Lower lobe of right lung (tissue), 2 donors: ENCODE data around the gene ENOX2. TPM values are rescaled to one million over a fixed set of nuclear protein-coding genes. Genes with fewer than 3 reads are reported as not detected.

Source experiments
- ATAC-seq, 2 donors: fragments of 200-7000 bp; cut with Tn5 transposase; one replicate each; pipeline ENCODE4 v1.9.1; 2020 to 2022; ENCODE audit warnings: mild to moderate bottlenecking in 2 of 2, moderate library complexity in 2 of 2
- DNase-seq: peaks from one replicate; pipeline ENCODE4 v3.0.0-alpha.2; 2020
- H3K27ac ChIP-seq: fragments of 200-600 bp; one replicate; pipeline ENCODE4 v1.8.0; 2022
- H3K27me3 ChIP-seq: fragments of 200-600 bp; one replicate; pipeline ENCODE4 v1.8.0; 2022; ENCODE audit warnings: low read depth
- H3K36me3 ChIP-seq: fragments of 200-600 bp; one replicate; pipeline ENCODE4 v1.8.0; 2022; ENCODE audit warnings: mild to moderate bottlenecking
- H3K4me1 ChIP-seq: fragments of 200-600 bp; one replicate; pipeline ENCODE4 v1.8.0; 2022
- H3K4me3 ChIP-seq: fragments of 200-600 bp; one replicate; pipeline ENCODE4 v1.8.0; 2022; ENCODE audit warnings: mild to moderate bottlenecking
- H3K9me3 ChIP-seq: fragments of 200-600 bp; one replicate; pipeline ENCODE4 v1.8.0; 2022
- CTCF ChIP-seq: fragments of 200-600 bp; IDR thresholded peaks from one replicate; pipeline ENCODE4 v1.8.0; 2022; ENCODE audit warnings: antibody characterized with exemption, mild to moderate bottlenecking
- intact Hi-C: fragments of 100-400 bp; cut with DNase I; formaldehyde crosslinking; loops from one replicate; pipeline ENCODE4 v1.11.0; 2022
- total RNA-seq: library from RNA; stranded (reverse); fragmentation: NEBNext Ultra II Directional; extraction: Animal tissue kit (Norgen Biotek cat#: 25700); gene quantifications from one replicate; pipeline ENCODE4 v1.2.1, GENCODE V29; 2021
- donor health status: DM: no; HTN: yes; CAD: no; lungs with severe emphysema.

The ENOX2 gene
- total RNA-seq, 1 donor from 2014 or later = 16.8 TPM

- Histone ChIP-seq H3K36me3 (no peaks in the 10 kb centered on the region), H3K4me3 (no peak overlapping the region), H3K27ac (no peak overlapping the region), H3K27me3 (no peaks in the 10 kb centered on the region), H3K9me3 (no peaks in the 10 kb centered on the region), H3K4me1 (no peaks in the 10 kb centered on the region)
- ATAC-seq = no peak
- intact Hi-C loops = no loop called here
- no peak for TF ChIP-seq CTCF
- DNase-seq = no peak
These were observed 198.7 kb downstream of the ENOX2 start for GRCh38 chrX:130704053-130705038.

- ATAC-seq = no peak
- DNase-seq = no peak
- Histone ChIP-seq H3K9me3 (no peaks in the 10 kb centered on the region), H3K27me3 (no peaks in the 10 kb centered on the region), H3K27ac (no peak overlapping the region), H3K4me3 (no peak overlapping the region), H3K36me3 (no peaks in the 10 kb centered on the region), H3K4me1 (no peaks in the 10 kb centered on the region)
- TF ChIP-seq CTCF = no peak
- intact Hi-C loops = no loop called here
These were observed 199.9 kb downstream of the ENOX2 start for GRCh38 chrX:130702867-130703707.

- TF ChIP-seq CTCF = no peak
- H3K9me3 ChIP-seq = no peaks in the 10 kb centered on the region
- DNase-seq (no peak), ATAC-seq (no peak)
- no peaks in the 10 kb centered on the region for H3K27me3 ChIP-seq
- no peak overlapping the region for H3K27ac ChIP-seq
- H3K4me1 ChIP-seq = no peaks in the 10 kb centered on the region
- intact Hi-C loops = no loop called here
- no peaks in the 10 kb centered on the region for H3K36me3 ChIP-seq
- H3K4me3 ChIP-seq = no peak overlapping the region
These were observed 202.4 kb downstream of the ENOX2 start for GRCh38 chrX:130700629-130701028.

GRCh38 chrX:130699618-130700017 lies 203.4 kb downstream of the ENOX2 start:
- no peak for DNase-seq
- Histone ChIP-seq H3K27me3 (no peaks in the 10 kb centered on the region), H3K9me3 (no peaks in the 10 kb centered on the region), H3K36me3 (no peaks in the 10 kb centered on the region), H3K27ac (no peak overlapping the region), H3K4me1 (no peaks in the 10 kb centered on the region), H3K4me3 (no peak overlapping the region)
- TF ChIP-seq CTCF = no peak
- intact Hi-C loops = no loop called here
- ATAC-seq = no peak

- no peaks in the 10 kb centered on the region for H3K4me1 ChIP-seq
- no peaks in the 10 kb centered on the region for H3K9me3 ChIP-seq
- no peak overlapping the region for H3K4me3 ChIP-seq
- no peaks in the 10 kb centered on the region for H3K27me3 ChIP-seq
- no peaks in the 10 kb centered on the region for H3K36me3 ChIP-seq
- TF ChIP-seq CTCF = no peak
- DNase-seq (no peak), ATAC-seq (no peak)
- H3K27ac ChIP-seq = no peak overlapping the region
- intact Hi-C loops = no loop called here
These were observed 206.5 kb downstream of the ENOX2 start for GRCh38 chrX:130696542-130696941.
